Measurements from ENCODE around the gene TUBGCP3.

Gene TUBGCP3

DNA sequence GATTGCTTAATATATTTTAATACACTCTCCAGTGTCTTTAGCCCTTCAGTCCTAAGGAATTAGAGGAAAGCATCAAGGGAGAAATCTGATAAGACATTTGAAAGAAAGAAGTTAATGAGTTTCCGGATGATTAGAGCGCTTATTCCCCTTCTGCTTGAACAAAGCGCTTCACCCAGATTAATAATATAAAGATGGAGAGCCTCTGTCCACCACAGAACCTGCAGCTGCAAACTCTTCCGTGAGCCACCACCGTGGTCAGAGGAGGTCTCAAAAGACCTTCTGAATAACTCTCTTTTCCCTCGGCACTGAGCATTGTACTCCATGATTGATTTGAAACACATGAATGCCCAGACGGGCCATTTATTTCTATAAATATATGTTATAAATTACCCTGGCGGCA is 14.2 kb upstream of the TUBGCP3 start:
- H3K27ac Mint-ChIP-seq, result no peak overlapping the region
- H3K4me1 Mint-ChIP-seq, result peaks cover 10% of the 10 kb centered on the region
- ATAC-seq (no peak), DNase-seq (no peak)
- H3K4me3 Mint-ChIP-seq, result no peak overlapping the region
- H3K27me3 Mint-ChIP-seq, result peaks cover 20% of the 10 kb centered on the region
- H3K36me3 Mint-ChIP-seq (ENCODE audit: low read depth), result no peaks in the 10 kb centered on the region
- no peaks in the 10 kb centered on the region for H3K9me3 Mint-ChIP-seq

DNA sequence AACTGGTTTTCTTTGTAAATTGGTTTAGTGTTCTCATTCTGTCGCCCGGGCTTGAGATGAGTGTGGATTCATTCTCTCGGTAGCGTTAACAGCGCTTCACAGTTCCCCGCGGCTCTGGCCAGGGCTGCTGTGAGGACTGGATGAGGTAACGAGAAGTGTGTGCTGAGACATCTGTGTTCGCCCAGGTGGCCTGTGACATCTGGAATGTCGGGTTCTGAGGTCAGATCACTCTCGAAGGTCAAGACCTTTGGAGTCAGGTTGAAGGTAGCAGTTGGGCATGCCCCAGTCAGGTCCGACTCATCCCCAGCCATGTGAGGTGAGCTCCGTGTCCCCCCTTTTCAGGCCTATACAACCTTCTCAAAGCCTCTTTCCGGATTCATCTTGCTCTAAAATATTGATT is 13.4 kb upstream of the TUBGCP3 start:
- H3K4me1 Mint-ChIP-seq, result peaks cover 9% of the 10 kb centered on the region
- no peaks in the 10 kb centered on the region for H3K36me3 Mint-ChIP-seq (ENCODE audit: low read depth)
- ATAC-seq (no peak), DNase-seq (no peak)
- H3K9me3 Mint-ChIP-seq, result no peaks in the 10 kb centered on the region
- no peak overlapping the region for H3K4me3 Mint-ChIP-seq
- peaks cover 20% of the 10 kb centered on the region for H3K27me3 Mint-ChIP-seq
- no peak overlapping the region for H3K27ac Mint-ChIP-seq

DNA sequence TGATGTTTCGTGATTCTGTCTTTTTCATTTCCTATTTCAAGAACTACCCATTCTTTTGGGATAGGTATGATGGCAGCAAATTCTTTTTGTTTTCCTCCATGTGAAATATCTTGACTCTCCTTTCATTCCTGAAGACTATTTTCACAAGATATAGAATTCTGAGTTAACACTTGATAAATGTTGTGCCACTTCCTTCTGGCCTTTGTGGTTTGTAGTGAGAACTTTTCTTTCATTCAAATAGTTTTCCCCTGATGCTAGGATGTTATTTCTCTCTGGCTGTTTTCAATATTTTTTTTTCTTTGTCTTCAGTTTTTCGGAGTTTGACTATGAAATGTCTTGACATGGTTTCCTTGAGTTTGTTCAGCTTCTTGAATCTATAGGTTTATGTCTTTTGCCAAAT is 8.3 kb upstream of the TUBGCP3 start:
- ATAC-seq (no peak), DNase-seq (no peak)
- Mint-ChIP-seq H3K27me3 (peaks cover 17% of the 10 kb centered on the region), H3K27ac (no peak overlapping the region), H3K9me3 (peaks cover 6% of the 10 kb centered on the region), H3K4me3 (no peak overlapping the region), H3K36me3 (ENCODE audit: low read depth) (no peaks in the 10 kb centered on the region), H3K4me1 (peaks cover 6% of the 10 kb centered on the region)

DNA sequence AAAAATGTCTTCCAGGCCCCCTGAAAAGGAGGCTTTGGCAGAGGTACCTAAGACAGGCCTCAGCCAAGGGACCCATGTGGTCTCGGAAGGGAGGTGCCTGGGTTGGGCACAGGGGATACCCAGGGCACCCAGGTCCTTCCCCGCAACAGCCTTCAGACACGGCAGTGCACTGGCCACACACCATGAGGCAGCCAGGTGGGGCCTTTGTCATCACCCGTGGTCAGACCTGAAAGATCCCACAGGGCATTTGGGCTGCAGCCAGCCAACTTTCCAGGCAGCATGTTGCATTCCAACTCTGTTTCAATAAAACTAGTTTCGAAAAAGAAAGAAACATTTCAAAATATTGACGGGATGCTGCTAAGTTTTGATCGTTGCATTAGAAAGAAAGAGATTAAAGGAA is 4.7 kb upstream of the TUBGCP3 start:
- H3K4me1 Mint-ChIP-seq, result peaks cover 19% of the 10 kb centered on the region
- no peaks in the 10 kb centered on the region for H3K36me3 Mint-ChIP-seq (ENCODE audit: low read depth)
- no peak overlapping the region for H3K27ac Mint-ChIP-seq
- DNase-seq, result no peak
- ATAC-seq, result no peak
- peaks cover 6% of the 10 kb centered on the region for H3K9me3 Mint-ChIP-seq
- H3K4me3 Mint-ChIP-seq, result no peak overlapping the region
- H3K27me3 Mint-ChIP-seq, result peaks cover 7% of the 10 kb centered on the region

DNA sequence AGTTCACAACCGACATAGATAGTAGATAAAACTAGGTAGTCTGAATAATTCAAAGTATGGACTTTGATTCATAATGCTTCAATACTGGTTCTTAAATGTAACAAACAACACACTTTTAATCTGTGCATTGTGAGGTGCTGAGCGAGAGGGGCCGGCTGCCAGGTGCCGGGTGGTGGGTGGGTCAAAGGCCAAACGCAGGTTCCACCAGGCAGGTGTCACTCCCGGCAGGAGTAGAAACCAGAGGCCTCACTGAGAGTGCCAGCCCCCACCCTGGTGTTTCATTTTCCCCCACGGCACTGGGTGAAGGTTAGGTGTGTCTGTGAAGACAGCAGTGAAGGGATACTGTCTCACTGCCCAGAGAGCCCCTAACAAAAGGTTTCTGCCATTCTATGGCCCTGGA is 4.2 kb upstream of the TUBGCP3 start:
- Mint-ChIP-seq H3K27me3 (peaks cover 5% of the 10 kb centered on the region), H3K9me3 (peaks cover 6% of the 10 kb centered on the region), H3K27ac (no peak overlapping the region), H3K4me3 (no peak overlapping the region), H3K4me1 (peaks cover 21% of the 10 kb centered on the region), H3K36me3 (ENCODE audit: low read depth) (no peaks in the 10 kb centered on the region)
- DNase-seq (no peak), ATAC-seq (no peak)

DNA sequence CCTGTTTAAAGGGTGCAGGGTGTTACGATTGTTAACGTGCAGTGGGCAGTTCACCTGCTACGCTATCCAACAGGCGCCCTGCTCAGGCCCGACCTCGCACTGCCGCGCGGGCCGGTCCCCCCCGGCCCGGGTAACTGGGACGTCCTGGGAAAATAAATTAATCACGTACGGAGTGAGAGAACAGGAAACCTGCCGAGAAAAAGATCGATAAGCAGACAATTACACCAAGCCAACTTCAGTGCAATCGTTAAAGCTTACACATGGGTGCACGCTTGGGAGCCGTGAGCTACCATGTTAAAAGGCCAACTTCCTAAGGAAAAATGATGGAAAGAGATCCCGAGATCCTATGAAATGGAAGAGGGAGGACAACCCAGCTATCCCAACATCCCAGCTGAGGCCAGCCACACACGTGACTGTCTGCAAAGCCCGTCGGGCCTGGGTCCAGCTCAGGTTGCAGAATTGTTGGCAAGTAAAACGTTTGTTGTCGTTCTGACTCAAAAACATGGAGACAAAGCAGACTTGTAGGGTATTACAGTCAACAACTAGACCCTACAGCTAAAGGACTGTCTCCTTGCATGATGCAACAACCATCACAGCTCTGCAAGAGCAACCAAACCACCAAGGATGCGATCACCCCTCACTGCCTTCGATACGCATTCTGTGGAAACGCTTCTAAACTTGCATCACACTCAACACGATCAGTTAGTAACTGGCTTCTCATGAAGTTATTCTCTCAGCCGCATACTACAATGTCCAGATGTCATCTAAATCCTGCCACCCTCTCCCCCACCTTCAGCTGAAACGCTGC is 741 bp upstream of the TUBGCP3 start:
- no peak for DNase-seq
- Mint-ChIP-seq H3K4me1 (peaks cover 35% of the 10 kb centered on the region), H3K36me3 (ENCODE audit: low read depth) (no peaks in the 10 kb centered on the region), H3K27me3 (no peaks in the 10 kb centered on the region), H3K4me3 (peak overlapping the region; percentile 93), H3K9me3 (no peaks in the 10 kb centered on the region), H3K27ac (peak overlapping the region; percentile 93)
- ATAC-seq, result no peak

DNA sequence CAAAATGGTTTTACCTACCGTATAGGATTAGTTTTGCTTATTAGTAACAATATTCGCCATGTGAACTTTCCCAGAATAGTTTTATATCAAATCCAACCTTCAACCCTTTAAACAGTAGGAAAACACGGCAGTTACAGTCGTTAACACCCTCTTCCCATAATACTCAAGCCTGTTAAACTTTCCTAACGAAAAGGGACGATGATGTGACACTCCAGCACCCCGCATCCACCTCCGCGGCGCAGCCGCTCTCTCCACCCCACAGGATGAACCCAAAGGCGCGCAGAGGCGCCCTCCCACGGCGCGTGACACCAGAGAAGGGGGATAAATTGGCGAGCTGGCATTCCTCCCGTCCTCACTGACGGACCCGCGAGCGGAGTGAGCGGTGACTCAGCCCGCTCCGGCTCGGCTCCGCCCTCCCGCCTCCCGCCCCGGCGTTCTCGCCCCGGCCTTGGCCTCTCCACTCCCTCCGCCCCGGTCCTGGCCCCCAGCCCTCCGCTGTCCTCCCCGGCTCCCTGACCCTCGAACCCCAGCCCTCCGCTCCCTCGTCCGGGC is 665 bp downstream of the TUBGCP3 start:
- H3K27me3 Mint-ChIP-seq, result no peaks in the 10 kb centered on the region
- H3K9me3 Mint-ChIP-seq, result no peaks in the 10 kb centered on the region
- peaks cover under 1% of the 10 kb centered on the region for H3K36me3 Mint-ChIP-seq (ENCODE audit: low read depth)
- H3K27ac Mint-ChIP-seq, result peak overlapping the region; percentile 90
- H3K4me3 Mint-ChIP-seq, result peak overlapping the region; percentile 93
- DNase-seq, result peak; percentile 80
- ATAC-seq, result peak; percentile 90
- peaks cover 46% of the 10 kb centered on the region for H3K4me1 Mint-ChIP-seq

DNA sequence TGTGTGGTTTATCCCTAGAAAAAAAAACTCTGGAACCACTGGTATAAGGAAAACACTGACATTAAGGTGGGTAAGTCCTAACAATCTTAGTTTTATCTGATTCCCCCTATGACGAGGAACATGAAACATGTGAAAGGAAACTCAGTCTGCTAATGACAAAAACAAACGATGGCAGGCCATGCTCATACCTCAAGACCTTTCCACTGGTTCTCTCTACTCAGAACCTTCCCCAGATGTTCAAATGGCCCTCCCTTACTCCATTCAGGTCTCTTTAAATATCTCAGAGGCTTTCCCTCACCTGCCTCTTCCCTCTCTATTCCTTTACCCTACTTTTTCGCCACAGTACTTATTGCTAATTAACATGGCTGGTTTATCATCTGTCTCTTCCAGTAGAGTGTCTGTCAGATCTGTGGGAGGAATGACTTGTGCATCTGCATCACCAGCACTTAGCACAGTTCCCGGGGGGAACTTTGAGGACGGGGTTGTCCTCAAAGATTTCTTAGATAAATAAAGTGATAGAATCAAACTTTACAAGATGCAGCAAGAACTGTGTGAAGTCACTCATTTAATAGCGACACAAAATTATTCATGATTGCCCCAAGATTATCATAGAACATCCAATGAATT is 1.5 kb downstream of the TUBGCP3 start:
- Mint-ChIP-seq H3K36me3 (ENCODE audit: low read depth) (peaks cover 5% of the 10 kb centered on the region), H3K4me1 (peaks cover 54% of the 10 kb centered on the region), H3K27ac (peak overlapping the region; percentile 90), H3K4me3 (peak overlapping the region; percentile 93), H3K27me3 (no peaks in the 10 kb centered on the region), H3K9me3 (no peaks in the 10 kb centered on the region)
- no peak for DNase-seq
- no peak for ATAC-seq

DNA sequence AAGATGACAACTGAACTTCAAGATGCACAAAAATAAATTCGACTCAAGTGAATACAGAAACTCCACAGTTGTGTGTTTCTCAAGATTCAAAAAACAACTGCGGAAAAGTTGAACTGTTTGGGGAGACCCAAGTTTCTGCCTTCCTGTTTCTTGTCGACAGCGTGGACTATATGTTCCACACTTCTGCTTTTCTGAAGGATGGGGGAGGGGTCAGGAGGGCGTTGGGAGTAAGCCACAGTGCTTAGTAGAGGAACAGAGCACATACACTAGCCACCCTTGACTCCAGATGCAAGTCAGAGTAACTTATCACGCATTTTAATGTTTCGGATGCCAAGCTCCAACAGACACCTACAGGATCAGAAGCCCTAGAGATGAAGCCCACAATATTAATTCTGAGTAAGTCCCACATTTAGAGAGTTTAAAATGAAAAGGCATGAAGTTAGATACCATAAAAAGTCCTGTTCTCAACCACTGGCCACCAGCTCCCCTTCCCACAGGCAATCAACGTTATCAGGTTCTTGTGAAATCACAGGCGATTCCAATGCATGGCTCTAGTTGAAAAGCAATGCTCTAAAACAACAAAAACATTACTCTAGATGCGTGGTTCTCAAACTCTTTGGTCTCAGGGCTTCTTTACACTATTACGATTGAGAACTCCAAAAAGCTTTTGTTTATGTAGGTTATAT is 4.2 kb downstream of the TUBGCP3 start:
- ATAC-seq (no peak), DNase-seq (no peak)
- H3K27ac Mint-ChIP-seq, result peak overlapping the region; percentile 40
- H3K4me1 Mint-ChIP-seq, result peaks cover 51% of the 10 kb centered on the region
- no peaks in the 10 kb centered on the region for H3K27me3 Mint-ChIP-seq
- peaks cover 13% of the 10 kb centered on the region for H3K36me3 Mint-ChIP-seq (ENCODE audit: low read depth)
- H3K9me3 Mint-ChIP-seq, result peaks cover under 1% of the 10 kb centered on the region
- peak overlapping the region; percentile 22 for H3K4me3 Mint-ChIP-seq

DNA sequence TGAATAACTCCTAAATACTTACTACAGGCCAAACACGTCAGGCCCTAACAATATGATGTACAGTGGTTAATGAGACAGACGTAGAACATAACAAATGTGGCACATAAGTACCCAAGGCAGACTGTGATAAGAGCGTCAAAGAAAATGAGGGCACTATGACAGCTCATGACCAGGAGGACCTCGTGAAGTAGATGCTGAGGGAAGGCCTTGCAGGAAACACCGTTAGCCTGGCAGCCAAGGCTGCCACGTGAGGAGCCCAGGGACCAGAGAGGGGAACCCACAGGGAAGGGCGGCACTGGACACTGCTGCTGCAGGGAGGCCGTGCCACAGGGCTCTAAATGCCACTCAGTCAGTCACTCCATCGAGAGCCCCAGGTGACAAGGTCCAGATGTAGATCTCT is 5.7 kb downstream of the TUBGCP3 start:
- ATAC-seq, result no peak
- Mint-ChIP-seq H3K27me3 (no peaks in the 10 kb centered on the region), H3K27ac (no peak overlapping the region), H3K4me1 (peaks cover 47% of the 10 kb centered on the region), H3K9me3 (peaks cover 4% of the 10 kb centered on the region), H3K36me3 (ENCODE audit: low read depth) (peaks cover 18% of the 10 kb centered on the region), H3K4me3 (no peak overlapping the region)
- DNase-seq, result no peak

DNA sequence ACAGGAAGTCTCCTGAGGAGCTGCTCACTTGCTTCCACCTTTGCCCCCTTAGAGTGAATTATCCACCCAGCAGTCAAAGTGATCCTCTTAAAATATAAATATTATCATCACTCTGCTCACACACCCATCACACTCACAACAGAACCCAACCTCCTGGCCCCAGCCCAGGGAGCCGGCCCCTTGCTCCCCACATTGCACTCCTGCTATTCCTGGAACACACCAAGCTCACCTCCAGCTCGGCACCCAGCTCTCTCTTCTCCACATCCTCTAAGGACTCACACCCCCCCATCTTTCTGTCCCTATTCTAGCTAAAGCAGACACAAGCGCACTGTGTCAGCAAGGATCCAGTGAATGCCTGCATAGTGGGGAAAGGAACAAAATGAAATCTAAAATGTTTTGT is 7.0 kb downstream of the TUBGCP3 start:
- Mint-ChIP-seq H3K9me3 (peaks cover 4% of the 10 kb centered on the region), H3K27ac (no peak overlapping the region), H3K36me3 (ENCODE audit: low read depth) (peaks cover 22% of the 10 kb centered on the region), H3K4me3 (no peak overlapping the region), H3K4me1 (peaks cover 43% of the 10 kb centered on the region), H3K27me3 (no peaks in the 10 kb centered on the region)
- DNase-seq, result no peak
- no peak for ATAC-seq

DNA sequence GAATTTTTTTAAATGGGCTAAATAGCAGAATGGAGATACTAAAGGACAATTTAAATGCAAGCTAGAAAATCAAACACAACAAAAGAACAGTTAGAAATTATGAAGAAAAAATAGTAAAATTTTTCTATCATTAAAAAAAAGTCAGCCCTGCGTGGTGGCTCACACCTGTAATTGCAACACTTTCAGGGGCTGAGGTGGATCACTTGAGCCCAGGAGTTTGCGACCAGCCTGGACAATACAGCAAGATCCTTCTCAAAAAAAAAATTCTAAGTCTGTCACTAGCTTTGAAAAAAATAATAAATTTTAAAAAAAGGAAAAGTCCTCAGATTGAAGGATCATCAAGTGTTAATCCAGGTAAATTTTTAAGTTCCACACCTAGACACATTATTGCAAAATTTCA is 7.7 kb downstream of the TUBGCP3 start:
- no peak overlapping the region for H3K27ac Mint-ChIP-seq
- no peak overlapping the region for H3K4me3 Mint-ChIP-seq
- no peak for ATAC-seq
- H3K27me3 Mint-ChIP-seq, result no peaks in the 10 kb centered on the region
- no peak for DNase-seq
- peaks cover 49% of the 10 kb centered on the region for H3K4me1 Mint-ChIP-seq
- H3K9me3 Mint-ChIP-seq, result peaks cover 4% of the 10 kb centered on the region
- peaks cover 22% of the 10 kb centered on the region for H3K36me3 Mint-ChIP-seq (ENCODE audit: low read depth)

DNA sequence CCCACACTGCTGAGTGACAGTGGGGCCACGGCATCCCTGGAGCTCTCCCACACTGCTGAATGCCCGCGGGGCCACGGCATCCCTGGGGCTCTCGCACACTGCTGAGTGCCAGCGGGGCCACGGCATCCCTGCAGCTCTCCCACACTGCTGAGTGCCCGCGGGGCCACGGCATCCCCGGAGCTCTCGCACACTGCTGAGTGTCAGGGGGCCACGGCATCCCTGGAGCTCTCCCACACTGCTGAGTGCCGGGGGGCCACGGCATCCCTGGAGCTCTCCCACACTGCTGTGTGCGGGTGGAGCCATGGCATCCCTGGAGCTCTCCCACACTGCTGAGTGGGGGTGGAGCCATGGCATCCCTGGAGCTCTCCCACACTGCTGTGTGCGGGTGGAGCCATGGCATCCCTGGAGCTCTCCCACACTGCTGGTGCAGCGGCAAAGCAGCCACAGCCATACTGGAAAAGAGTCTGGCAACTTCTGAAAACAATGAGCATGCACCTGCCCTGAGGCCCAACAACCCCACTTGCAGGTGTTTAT is 8.6 kb downstream of the TUBGCP3 start:
- ATAC-seq (no peak), DNase-seq (no peak)
- H3K9me3 Mint-ChIP-seq, result peaks cover 4% of the 10 kb centered on the region
- H3K4me3 Mint-ChIP-seq, result no peak overlapping the region
- no peak overlapping the region for H3K27ac Mint-ChIP-seq
- H3K4me1 Mint-ChIP-seq, result peaks cover 54% of the 10 kb centered on the region
- no peaks in the 10 kb centered on the region for H3K27me3 Mint-ChIP-seq
- peaks cover 22% of the 10 kb centered on the region for H3K36me3 Mint-ChIP-seq (ENCODE audit: low read depth)

DNA sequence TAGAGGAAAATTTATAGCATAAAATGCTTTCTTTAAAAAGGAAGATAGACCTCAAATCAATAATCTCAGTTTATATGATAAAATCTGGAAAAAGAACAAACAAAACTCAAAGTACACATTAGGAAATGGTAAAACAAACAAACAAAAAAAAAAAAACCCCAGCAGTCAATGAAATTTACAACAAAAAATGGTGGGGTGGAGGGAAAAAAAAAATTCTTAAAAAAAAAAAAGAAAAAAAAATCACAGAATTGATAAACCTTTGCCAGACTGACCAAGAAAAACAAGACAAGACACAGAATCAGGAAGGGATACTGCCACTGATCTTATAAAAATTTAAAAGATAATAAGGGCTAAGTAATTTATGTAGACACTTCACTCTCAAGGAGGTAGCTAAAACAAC is 11.2 kb downstream of the TUBGCP3 start:
- Mint-ChIP-seq H3K9me3 (peaks cover 4% of the 10 kb centered on the region), H3K4me1 (peaks cover 49% of the 10 kb centered on the region), H3K36me3 (ENCODE audit: low read depth) (peaks cover 19% of the 10 kb centered on the region), H3K4me3 (no peak overlapping the region), H3K27ac (no peak overlapping the region), H3K27me3 (no peaks in the 10 kb centered on the region)
- ATAC-seq (no peak), DNase-seq (no peak)

Data from activated naive CD8-positive, alpha-beta T cell treated with anti-CD3 and anti-CD28 coated beads, Interleukin-2, amount 50 U/mL, for 24 hours (primary cell).